GM19452 (cell line): Measurements from ENCODE around the gene TGFBR3.

Experiments
- ATAC-seq: cut with Tn5 transposase; IDR thresholded peaks from one replicate; pipeline ENCODE4 v1.9.1; 2021; ENCODE audit not compliant: unreplicated experiment

TGFBR3 gene

DNA sequence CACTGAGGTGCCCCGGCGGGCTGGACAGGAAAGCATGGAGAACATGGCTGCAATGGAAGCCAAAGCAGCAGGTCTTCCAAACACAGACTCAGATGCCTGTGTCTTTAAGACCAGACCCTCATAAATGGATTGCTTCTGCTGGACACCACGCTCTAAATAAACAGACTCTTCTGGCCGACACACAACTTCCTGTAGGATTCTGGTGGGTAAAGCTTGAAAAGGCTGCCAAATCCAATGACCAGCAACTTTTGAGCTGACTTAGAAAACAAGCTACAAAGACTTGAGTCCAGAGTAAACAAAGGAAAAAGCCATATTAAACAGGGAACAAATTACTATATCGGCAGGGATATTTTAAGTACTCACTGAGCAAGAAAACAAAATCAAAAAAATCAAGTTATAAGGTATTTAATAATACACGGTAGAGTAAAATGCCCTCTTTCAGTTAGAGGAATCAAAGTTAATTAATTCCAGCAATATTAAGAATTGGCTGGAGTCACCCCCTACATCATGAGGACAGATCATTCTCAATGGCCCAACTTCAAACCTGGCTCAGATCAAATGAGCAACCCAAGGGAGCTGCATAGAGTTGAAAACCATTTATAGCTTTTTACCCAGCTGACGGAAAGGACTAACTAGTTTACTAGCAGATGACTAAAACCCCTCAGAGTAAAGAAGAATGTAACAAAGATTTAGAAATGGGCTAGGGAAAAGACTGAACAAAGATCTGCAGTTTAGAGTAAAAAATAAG, 102.4 kb downstream of the TGFBR3 start:
- ATAC-seq = no peak

DNA sequence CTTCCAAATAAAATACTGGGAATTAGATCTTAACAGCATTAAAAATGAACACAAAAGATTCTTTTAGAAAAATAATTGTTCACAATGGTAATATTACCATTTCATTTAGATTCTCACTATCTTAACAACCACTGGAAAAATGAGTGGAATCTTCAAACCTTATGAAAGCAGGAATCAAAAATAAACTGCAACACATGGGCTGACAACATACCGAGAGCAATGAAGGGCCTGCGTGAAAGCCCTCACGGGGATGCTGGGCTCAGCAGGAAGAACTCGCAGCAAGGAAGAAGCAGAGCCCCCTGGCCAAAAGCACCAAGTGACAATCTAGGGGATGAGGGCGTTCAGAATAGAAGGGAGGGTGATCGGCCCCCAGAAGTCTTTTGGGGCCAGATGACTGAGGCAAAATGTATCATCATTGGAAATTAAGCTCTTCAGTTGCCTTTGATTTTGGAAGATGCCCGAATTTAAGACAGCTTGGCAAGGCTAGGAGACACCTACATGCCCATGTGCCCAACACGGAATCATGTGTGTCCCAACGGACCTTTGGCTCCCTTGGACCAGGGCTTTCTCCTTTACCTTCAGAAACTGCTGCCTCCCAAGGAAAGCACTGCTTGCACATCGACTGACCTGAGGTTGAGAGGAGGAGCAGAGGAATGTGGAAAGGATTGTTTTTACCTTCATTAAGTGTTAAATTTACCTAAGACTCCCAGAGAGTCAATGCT, 103.9 kb downstream of the TGFBR3 start:
- no peak for ATAC-seq

- no peak for ATAC-seq
Measured at GRCh38 chr1:91781371-91781825, 104.6 kb downstream of the TGFBR3 start.

DNA sequence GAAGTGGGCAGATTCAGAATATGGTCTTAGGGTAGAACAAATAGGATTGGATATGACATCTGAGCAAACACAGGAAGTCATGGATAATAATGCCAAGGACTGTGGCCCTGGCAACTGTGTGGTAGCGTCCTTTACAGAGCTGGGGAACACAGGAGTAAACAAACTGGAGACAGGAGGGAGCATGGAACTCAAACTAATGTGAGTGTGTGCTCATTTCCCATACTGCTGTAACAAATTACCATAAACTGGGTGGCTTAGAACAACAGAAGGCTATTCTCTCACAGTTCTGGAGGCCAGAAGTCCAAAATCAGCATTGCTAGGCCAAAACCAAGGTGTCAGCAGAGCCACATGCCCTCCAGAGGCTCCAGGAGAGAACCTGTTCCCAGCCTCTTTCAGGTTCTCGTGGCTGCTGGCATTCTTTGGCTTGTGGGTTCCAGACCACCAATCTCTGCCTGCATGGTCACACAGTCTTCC, 106.4 kb downstream of the TGFBR3 start:
- ATAC-seq = no peak

DNA sequence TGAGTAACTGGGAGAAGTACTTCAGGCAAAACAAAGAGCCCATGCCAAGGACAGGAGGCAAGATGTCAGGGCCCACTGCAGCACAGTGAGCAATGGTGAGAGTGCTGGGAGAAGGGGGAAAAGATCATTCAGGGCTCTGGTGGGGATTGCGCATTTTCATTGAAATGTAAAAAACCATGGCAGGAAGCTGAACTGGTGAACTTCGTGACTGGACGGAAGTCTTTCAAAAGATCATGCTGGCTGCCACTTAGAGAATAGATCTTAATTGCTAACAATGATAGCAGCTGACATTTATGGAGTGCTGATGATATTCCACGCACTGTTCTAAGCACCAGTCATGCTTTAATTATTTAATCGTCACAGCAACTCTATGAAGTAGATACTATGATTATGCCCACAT, 107.0 kb downstream of the TGFBR3 start:
- ATAC-seq = no peak

DNA sequence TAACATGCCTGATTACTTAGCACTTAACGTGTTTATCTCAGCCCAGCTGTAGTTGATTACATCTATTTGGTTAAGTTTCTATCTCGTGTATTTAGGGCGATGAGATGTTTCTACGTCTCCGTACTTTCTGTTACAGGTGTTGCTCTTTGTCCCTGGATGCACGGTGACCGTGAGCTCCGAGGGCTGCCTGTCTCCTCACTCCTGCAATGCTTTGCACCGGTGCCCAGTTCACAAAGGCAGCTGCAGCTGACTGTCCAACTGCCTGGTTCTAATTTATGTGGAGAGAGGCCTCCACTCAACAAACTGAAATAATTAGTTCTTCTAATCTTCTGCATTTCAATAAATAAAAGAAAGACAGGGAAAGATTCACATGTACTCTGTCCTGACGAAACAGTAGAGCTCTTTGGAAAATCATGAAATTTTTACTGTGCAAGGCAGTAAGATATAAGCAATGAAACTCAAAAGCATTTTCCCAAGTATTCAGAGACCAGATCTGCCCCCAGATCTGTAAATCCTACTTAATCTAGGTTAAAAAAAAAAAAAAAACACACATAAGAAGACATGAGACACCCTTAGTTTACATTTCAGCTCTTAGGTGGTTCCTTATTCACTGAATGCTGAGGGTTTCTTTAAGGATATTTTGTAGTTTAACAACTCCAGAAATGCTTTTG, 108.2 kb downstream of the TGFBR3 start:
- ATAC-seq = no peak

- no peak for ATAC-seq
Measured at GRCh38 chr1:91777196-91777595, 108.8 kb downstream of the TGFBR3 start.

- ATAC-seq = no peak
Measured at GRCh38 chr1:91776068-91776794, 109.7 kb downstream of the TGFBR3 start.

DNA sequence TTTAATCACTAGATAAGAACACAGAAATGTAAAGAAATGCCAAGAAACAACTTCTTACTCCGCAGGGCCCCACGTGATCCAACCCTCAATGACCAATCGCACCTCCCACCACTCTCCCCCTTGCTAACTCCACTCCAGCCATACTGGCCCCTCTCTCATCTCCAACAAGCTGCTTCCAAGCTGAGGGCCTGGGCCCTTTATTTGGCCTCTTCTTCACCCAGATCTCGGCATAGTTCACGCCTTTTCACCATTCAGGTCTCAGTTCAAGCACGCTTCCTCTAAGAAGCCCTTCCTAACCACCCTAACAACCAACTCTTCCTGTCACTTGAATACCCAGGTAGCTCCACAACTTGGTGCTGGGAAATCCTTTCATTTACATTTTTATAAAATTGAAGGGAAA, 110.7 kb downstream of the TGFBR3 start:
- no peak for ATAC-seq

- no peak for ATAC-seq
Measured at GRCh38 chr1:91774520-91775203, 111.3 kb downstream of the TGFBR3 start.

DNA sequence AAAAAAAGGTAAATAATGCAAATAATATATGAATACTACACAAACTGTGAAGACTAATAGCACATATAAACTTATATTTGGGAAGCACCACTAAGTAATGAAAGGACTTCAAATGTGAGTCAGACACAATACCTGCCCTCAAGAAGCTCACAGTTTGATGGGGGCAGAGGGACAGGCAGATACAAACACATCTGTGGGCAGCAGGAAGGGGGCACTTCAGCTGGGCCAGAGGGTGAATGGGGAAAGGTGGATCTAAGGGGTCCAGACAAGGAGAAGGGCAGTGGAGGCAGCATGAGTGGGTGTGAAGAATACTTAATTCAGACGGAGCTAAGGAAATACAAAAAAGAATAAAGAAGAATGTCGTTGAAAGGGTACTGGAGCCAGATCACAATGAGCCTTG, 114.2 kb downstream of the TGFBR3 start:
- no peak for ATAC-seq

DNA sequence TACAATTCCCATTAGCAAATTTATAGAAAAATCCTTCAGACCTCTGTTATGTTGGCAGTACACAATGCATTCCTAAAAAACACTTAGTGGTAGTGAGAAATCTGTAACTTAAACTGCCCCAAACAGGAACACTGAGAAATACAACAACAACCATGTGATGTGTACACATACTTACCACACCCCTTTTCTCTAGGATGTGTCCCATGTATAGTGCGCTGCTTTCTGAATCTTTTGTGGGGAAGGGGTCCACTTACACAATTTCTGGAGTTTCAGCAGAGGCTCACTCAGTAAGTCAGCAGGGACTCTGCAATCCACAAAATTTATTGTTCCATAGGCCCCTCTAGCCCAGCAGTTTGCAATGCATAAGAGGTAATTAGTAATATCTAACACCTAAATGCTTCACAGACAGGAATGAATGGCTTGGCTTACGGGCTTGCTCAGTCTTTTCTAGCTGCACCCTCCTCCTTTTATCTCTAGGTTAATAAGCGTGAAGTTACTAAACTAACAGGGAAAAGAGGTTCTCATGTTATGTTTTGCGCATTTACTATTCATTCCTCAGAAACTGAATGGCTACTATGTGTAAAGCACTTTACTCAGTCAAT, 115.2 kb downstream of the TGFBR3 start:
- no peak for ATAC-seq

DNA sequence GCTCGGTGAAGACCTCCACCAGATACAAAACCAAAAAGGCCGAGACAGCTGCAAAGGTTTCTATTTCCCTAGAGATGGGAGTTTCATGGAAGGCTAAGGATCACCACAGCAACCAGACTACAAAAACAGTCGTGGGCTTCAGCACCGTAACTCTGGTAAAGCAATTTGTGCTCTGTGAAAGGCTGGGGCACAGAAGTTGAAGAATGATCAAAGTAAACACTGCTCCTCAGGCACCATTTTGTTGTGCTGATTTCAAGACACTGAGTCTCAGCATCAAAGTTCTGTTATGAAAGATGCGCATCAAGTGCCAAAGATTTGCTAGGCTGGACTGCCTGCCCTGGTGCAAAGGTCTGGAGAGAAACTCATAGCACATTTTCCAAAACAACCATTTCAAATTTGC, 116.2 kb downstream of the TGFBR3 start:
- ATAC-seq = no peak

DNA sequence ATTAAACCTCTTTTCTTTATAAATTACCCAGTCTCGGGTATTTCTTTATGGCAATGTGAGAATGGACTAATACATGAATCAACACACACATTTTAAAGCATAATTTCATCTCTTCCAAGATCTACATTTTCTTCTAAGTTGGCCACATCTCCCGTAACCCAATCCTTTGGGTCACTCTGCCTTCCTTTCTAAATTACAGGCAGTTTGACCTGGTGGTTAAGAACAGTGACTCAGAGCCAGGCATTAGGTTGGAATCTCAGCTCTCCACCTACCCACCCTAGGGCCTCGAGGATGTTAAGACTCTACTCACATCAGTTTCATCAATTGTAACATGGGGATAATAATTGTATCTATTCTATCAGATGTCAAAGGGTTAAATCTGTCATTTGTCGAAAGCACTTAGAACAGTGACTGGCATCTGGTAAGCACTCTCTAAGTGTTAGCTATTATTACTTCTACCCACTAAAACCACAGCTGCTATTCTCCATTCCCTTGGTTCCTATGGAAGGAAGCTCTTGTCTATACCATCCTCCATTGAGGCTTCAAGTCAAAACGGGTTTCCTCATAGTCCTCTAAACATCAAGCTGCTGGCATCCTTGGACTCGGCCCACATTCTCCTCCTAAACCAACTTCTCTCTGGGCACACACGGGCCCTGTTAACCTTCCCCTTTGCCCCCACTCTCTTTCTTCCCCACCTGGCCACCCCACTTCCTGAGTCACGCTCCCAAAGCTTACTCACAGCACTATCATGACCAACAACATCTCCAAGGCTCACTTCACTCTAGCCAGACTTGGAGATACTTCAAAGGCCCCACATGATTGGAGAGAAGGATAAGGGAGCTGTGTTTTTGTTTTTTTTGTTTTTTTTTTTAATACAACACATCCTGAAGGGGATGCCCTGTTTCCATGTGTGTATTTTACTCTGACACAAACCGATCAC, 116.9 kb downstream of the TGFBR3 start:
- no peak for ATAC-seq

GRCh38 chr1:91768120-91768519, 117.8 kb downstream of the TGFBR3 start:
- no peak for ATAC-seq

DNA sequence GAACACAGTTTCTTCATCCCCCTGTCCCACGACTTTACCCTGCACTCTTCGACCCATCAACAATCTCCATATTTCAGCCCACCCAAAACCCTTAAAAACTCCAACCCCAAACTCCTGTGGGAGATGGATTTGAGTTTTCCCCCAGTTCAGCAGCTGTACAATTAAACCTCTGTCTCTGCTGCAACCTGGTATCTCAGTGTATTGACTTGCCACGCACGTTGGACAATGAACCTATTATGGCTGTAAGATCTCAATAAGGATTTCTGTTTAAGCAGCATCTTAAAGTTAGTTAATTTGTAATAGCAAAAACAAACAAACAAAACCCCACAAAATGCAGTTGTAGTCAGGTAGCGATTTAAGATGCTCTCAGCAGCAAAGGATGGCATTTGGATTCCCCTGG, 119.1 kb downstream of the TGFBR3 start:
- ATAC-seq = no peak

- no peak for ATAC-seq
Measured at GRCh38 chr1:91765880-91766443, 120.0 kb downstream of the TGFBR3 start.

DNA sequence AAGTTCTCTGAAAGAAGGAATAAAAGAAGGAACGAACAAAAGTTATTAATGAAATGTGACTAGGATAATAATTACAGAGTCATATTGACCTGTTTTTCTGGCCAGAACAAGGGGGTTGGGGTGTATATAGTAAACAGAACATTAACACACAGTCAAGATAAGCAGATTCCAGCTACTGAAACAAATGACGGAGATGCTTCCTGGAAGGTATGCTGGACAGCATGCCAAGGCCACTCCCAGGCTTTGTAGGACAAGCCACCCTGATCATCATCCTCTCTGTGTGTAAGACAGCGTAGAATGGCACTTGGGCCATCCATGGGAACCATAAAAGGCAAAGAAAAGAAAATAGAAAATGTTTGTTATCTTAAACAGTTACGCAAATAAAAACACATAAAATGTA, 120.7 kb downstream of the TGFBR3 start:
- ATAC-seq = no peak
